ENCODE data around the gene OLFML2B. TPM values are rescaled to one million over a fixed set of nuclear protein-coding genes. Genes with fewer than 3 reads are reported as not detected.

Gene OLFML2B
- total RNA-seq, 3 donors from 2014 or later, result 1.4 to 29.6 (median 5.0) TPM

GRCh38 chr1:161952607-161953172 lies 71.0 kb downstream of the OLFML2B start:
- Histone ChIP-seq H3K4me3 (no peak overlapping the region), H3K4me1 (ENCODE audit: low read depth) (no peaks in the 10 kb centered on the region), H3K9me3 (no peaks in the 10 kb centered on the region), H3K36me3 (ENCODE audit: low read depth) (no peaks in the 10 kb centered on the region)
- no peak for ATAC-seq
- intact Hi-C loops (cut with DNase I, micrococcal nuclease), result no loop called here
- DNase-seq, result no peak
- TF ChIP-seq, protein P1, sequence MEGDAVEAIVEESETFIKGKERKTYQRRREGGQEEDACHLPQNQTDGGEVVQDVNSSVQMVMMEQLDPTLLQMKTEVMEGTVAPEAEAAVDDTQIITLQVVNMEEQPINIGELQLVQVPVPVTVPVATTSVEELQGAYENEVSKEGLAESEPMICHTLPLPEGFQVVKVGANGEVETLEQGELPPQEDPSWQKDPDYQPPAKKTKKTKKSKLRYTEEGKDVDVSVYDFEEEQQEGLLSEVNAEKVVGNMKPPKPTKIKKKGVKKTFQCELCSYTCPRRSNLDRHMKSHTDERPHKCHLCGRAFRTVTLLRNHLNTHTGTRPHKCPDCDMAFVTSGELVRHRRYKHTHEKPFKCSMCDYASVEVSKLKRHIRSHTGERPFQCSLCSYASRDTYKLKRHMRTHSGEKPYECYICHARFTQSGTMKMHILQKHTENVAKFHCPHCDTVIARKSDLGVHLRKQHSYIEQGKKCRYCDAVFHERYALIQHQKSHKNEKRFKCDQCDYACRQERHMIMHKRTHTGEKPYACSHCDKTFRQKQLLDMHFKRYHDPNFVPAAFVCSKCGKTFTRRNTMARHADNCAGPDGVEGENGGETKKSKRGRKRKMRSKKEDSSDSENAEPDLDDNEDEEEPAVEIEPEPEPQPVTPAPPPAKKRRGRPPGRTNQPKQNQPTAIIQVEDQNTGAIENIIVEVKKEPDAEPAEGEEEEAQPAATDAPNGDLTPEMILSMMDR (IDR thresholded peaks at IDR 0.05), result no peak

- Histone ChIP-seq H3K9me3 (no peaks in the 10 kb centered on the region), H3K4me3 (no peak overlapping the region), H3K36me3 (ENCODE audit: low read depth) (no peaks in the 10 kb centered on the region), H3K4me1 (ENCODE audit: low read depth) (no peaks in the 10 kb centered on the region)
- DNase-seq (no peak), ATAC-seq (no peak)
- intact Hi-C loops (cut with DNase I, micrococcal nuclease), result no loop called here
- TF ChIP-seq, protein P1 (IDR thresholded peaks at IDR 0.05), result no peak
Observed at GRCh38 chr1:161951646-161952045, 72.0 kb downstream of the OLFML2B start.

DNA sequence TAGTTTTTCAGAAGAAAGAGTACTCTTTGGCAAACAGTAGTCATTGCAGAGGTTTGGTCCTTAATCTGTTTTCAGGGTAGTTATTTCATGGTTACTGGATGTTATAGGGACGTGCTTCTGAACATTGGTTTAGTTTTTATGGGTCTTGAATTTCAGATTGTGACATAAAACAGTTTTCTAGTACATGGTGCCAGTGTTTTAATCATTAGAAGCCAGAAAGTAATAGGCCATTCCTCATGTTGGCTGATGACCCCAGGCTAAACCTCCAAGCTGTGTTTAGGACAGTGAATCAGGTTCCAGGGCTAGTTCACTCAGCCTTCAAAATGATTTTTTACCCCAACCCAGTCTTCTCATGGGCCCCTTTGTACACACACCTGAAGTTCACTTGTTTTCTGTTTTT lies 73.3 kb downstream of the OLFML2B start:
- intact Hi-C loops (cut with DNase I, micrococcal nuclease), result no loop called here
- H3K4me1 ChIP-seq (ENCODE audit: low read depth), result no peaks in the 10 kb centered on the region
- no peak overlapping the region for H3K4me3 ChIP-seq
- H3K9me3 ChIP-seq, result no peaks in the 10 kb centered on the region
- ATAC-seq, result no peak
- H3K36me3 ChIP-seq (ENCODE audit: low read depth), result no peaks in the 10 kb centered on the region
- no peak for DNase-seq
- TF ChIP-seq, protein P1 (IDR thresholded peaks at IDR 0.05), result no peak

- TF ChIP-seq, protein P1 (IDR thresholded peaks at IDR 0.05), result no peak
- no peak overlapping the region for H3K4me3 ChIP-seq
- H3K4me1 ChIP-seq (ENCODE audit: low read depth), result no peaks in the 10 kb centered on the region
- no peaks in the 10 kb centered on the region for H3K9me3 ChIP-seq
- ATAC-seq (no peak), DNase-seq (no peak)
- H3K36me3 ChIP-seq (ENCODE audit: low read depth), result no peaks in the 10 kb centered on the region
- intact Hi-C loops (cut with DNase I, micrococcal nuclease), result no loop called here
Observed at GRCh38 chr1:161949548-161949947, 74.1 kb downstream of the OLFML2B start.

DNA sequence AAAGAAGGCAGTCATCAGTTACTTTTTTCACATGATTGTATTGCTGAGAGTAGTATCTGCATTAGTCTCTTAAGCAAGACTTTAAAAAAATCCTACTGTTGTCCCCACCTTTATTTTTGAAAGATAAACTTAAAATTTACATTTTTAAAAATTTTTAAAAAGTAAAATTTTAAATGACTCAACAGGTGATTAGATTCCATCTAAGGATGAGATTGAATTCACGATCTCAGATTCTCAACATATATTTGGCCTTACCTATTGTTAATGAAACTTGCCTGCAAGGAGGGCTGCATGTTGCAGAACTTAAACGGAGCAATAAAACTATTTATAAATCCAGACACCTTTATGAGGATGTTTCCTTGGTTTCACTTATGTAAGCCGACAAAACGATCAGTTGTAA lies 75.2 kb downstream of the OLFML2B start:
- no peaks in the 10 kb centered on the region for H3K9me3 ChIP-seq
- TF ChIP-seq, protein P1 (IDR thresholded peaks at IDR 0.05), result no peak
- no peaks in the 10 kb centered on the region for H3K36me3 ChIP-seq (ENCODE audit: low read depth)
- ATAC-seq, result no peak
- no peaks in the 10 kb centered on the region for H3K4me1 ChIP-seq (ENCODE audit: low read depth)
- no peak overlapping the region for H3K4me3 ChIP-seq
- no peak for DNase-seq
- intact Hi-C loops (cut with DNase I, micrococcal nuclease), result no loop called here

Data from mucosa of descending colon (tissue), 3 donors.